Hepatocyte (in vitro differentiated cells): ENCODE measurements around the gene SURF2.

Experiments
- EZH2 ChIP-seq: fragments of 200-600 bp; sonication (generic); IDR thresholded peaks from 2 replicates; pipeline ENCODE4 v1.6.1; 2016; ENCODE audit warnings: antibody characterized with exemption, mild to moderate bottlenecking, borderline replicate concordance
- EZH2phosphoT487 ChIP-seq: fragments of 200-600 bp; sonication (generic); IDR thresholded peaks from one replicate; pipeline ENCODE4 v1.6.1; 2018; ENCODE audit warnings: antibody characterized with exemption, mild to moderate bottlenecking, low read depth, moderate library complexity; ENCODE audit not compliant: unreplicated experiment, severe bottlenecking
- TF ChIP-seq, protein P1 (sequence below): fragments of 200-600 bp; sonication (generic); IDR thresholded peaks from 2 replicates; pipeline ENCODE4 v1.5.1; 2016; ENCODE audit warnings: antibody characterized with exemption, mild to moderate bottlenecking; ENCODE audit not compliant: poor library complexity

DNA sequence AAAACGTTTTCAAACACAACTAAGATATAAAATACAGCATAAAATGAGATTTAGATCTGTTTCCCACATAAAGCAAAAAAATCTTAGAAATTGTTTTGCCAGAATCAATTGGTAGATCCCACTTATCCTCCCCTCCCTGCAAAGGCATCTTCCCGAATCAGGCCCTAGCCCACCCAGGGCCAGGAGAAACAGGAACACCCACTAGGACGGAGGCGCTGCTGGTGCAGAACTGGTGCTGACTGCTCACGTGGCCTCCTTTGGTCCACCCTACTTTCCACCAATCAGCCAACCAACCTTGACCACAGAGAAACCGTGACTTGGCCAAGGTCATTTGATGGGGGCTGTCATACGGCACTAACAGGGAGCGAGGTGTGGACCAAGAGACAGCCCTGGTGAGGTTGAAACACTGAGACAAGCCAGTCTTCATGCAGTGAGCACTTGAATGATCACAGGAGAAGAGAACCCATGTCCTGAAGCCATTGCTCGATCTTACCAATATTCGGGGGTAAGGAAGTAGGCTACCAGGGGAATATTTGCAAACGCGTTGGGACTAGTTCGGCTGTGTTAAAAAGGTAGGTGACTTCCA is 5.2 kb downstream of the SURF2 start:
- TF ChIP-seq, protein P1, sequence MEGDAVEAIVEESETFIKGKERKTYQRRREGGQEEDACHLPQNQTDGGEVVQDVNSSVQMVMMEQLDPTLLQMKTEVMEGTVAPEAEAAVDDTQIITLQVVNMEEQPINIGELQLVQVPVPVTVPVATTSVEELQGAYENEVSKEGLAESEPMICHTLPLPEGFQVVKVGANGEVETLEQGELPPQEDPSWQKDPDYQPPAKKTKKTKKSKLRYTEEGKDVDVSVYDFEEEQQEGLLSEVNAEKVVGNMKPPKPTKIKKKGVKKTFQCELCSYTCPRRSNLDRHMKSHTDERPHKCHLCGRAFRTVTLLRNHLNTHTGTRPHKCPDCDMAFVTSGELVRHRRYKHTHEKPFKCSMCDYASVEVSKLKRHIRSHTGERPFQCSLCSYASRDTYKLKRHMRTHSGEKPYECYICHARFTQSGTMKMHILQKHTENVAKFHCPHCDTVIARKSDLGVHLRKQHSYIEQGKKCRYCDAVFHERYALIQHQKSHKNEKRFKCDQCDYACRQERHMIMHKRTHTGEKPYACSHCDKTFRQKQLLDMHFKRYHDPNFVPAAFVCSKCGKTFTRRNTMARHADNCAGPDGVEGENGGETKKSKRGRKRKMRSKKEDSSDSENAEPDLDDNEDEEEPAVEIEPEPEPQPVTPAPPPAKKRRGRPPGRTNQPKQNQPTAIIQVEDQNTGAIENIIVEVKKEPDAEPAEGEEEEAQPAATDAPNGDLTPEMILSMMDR = no peak
- TF ChIP-seq EZH2 (no peak), EZH2phosphoT487 (no peak)
